Type B pancreatic cell (in vitro differentiated cells): ENCODE results near the gene NME4. TPM values are rescaled to one million over a fixed set of nuclear protein-coding genes. Genes with fewer than 3 reads are reported as not detected.
"Not testable (repeated sequence)": the region's sequence is repeated elsewhere in the genome, so short reads cannot be mapped to it uniquely, and the experiment has no call there.

Source experiments
- DNase-seq: peaks from one replicate; pipeline ENCODE4 v3.0.0; 2021; ENCODE audit warnings: mixed read lengths; ENCODE audit not compliant: unreplicated experiment; ENCODE audit errors: extremely low spot score
- H3K27ac Mint-ChIP-seq: 2 replicates; pipeline ENCODE4 v1.8.0; 2021; ENCODE audit warnings: mild to moderate bottlenecking, mixed read lengths
- H3K27me3 Mint-ChIP-seq: 2 replicates; pipeline ENCODE4 v1.8.0; 2021; ENCODE audit warnings: mixed read lengths
- H3K36me3 Mint-ChIP-seq: 2 replicates; pipeline ENCODE4 v1.8.0; 2021; ENCODE audit warnings: mixed read lengths
- H3K4me1 Mint-ChIP-seq: one replicate; pipeline ENCODE4 v1.8.0; 2021; ENCODE audit warnings: mixed read lengths; ENCODE audit not compliant: unreplicated experiment
- H3K4me3 Mint-ChIP-seq: 2 replicates; pipeline ENCODE4 v1.8.0; 2021; ENCODE audit warnings: mild to moderate bottlenecking, mixed read lengths
- H3K9me3 Mint-ChIP-seq: 2 replicates; pipeline ENCODE4 v1.8.0; 2021; ENCODE audit warnings: mixed read lengths
- CTCF ChIP-seq: fragments of 200-600 bp; sonication (generic); conservative IDR thresholded peaks from 2 replicates; pipeline ENCODE4 v1.5.0; 2021; ENCODE audit warnings: antibody characterized with exemption, mild to moderate bottlenecking
- total RNA-seq: library from RNA; stranded (reverse); gene quantifications from 2 replicates; pipeline ENCODE4 v1.2.1, GENCODE V29; 2021; ENCODE audit warnings: low replicate concordance

The NME4 gene
- total RNA-seq, 1 donor from 2014 or later, result 166 TPM

- Mint-ChIP-seq H3K36me3 (no peaks in the 10 kb centered on the region), H3K27ac (no peak overlapping the region), H3K4me3 (no peak overlapping the region), H3K4me1 (peaks cover 4% of the 10 kb centered on the region), H3K27me3 (no peaks in the 10 kb centered on the region), H3K9me3 (no peaks in the 10 kb centered on the region)
- TF ChIP-seq CTCF, result no peak
- no peak for DNase-seq
Measured at GRCh38 chr16:407253-407652, 10.3 kb downstream of the NME4 start.

- peaks cover 4% of the 10 kb centered on the region for H3K4me1 Mint-ChIP-seq
- no peaks in the 10 kb centered on the region for H3K36me3 Mint-ChIP-seq
- no peaks in the 10 kb centered on the region for H3K9me3 Mint-ChIP-seq
- no peak for TF ChIP-seq CTCF
- H3K27me3 Mint-ChIP-seq, result no peaks in the 10 kb centered on the region
- DNase-seq, result no peak
- no peak overlapping the region for H3K4me3 Mint-ChIP-seq
- no peak overlapping the region for H3K27ac Mint-ChIP-seq
Measured at GRCh38 chr16:410516-411178, 13.6 kb downstream of the NME4 start.

- no peaks in the 10 kb centered on the region for H3K9me3 Mint-ChIP-seq
- H3K36me3 Mint-ChIP-seq, result no peaks in the 10 kb centered on the region
- H3K4me1 Mint-ChIP-seq, result peaks cover 4% of the 10 kb centered on the region
- H3K4me3 Mint-ChIP-seq, result no peak overlapping the region
- no peak for TF ChIP-seq CTCF
- no peak overlapping the region for H3K27ac Mint-ChIP-seq
- H3K27me3 Mint-ChIP-seq, result no peaks in the 10 kb centered on the region
- no peak for DNase-seq
Measured at GRCh38 chr16:411576-412265, 14.7 kb downstream of the NME4 start.

GRCh38 chr16:414395-415169 lies 17.6 kb downstream of the NME4 start:
- no peaks in the 10 kb centered on the region for H3K36me3 Mint-ChIP-seq
- H3K4me3 Mint-ChIP-seq, result no peak overlapping the region
- peaks cover 1% of the 10 kb centered on the region for H3K4me1 Mint-ChIP-seq
- DNase-seq, result no peak
- H3K27ac Mint-ChIP-seq, result no peak overlapping the region
- no peaks in the 10 kb centered on the region for H3K9me3 Mint-ChIP-seq
- no peak for TF ChIP-seq CTCF
- no peaks in the 10 kb centered on the region for H3K27me3 Mint-ChIP-seq

- H3K27ac Mint-ChIP-seq, H3K9me3 Mint-ChIP-seq, DNase-seq, H3K27me3 Mint-ChIP-seq, H3K4me1 Mint-ChIP-seq, H3K36me3 Mint-ChIP-seq, H3K4me3 Mint-ChIP-seq: not testable (repeated sequence)
Measured at GRCh38 chr16:415170-415498, 18.1 kb downstream of the NME4 start.

GRCh38 chr16:422179-422578 lies 25.2 kb downstream of the NME4 start:
- H3K4me3 Mint-ChIP-seq, DNase-seq: not testable (repeated sequence)

More at GRCh38 chr16:422179-422578, 25.2 kb downstream of the NME4 start:
- peaks cover 19% of the 10 kb centered on the region for H3K27me3 Mint-ChIP-seq
- not testable (repeated sequence) for H3K4me1 Mint-ChIP-seq, H3K36me3 Mint-ChIP-seq, H3K27ac Mint-ChIP-seq, H3K9me3 Mint-ChIP-seq
